RWPE2 (cell line): ENCODE measurements around the gene RBMS3.

Experiments
- ATAC-seq: fragments of 200-7000 bp; cut with Tn5 transposase; 3 replicates; pipeline ENCODE4 v1.9.1; 2021; ENCODE audit warnings: low read depth
- DNase-seq: peaks from one replicate; pipeline ENCODE4 v3.0.0-alpha.2; 2020; ENCODE audit warnings: low spot score
- H3K27ac ChIP-seq: fragments of 450-650 bp; 2 replicates; pipeline ENCODE4 v1.5.1; 2017; ENCODE audit warnings: mild to moderate bottlenecking; ENCODE audit not compliant: poor library complexity, severe bottlenecking
- H3K27me3 ChIP-seq: fragments of 250-450 bp; sonication (Bioruptor Pico); 2 replicates; pipeline ENCODE4 v1.5.1; 2021; ENCODE audit warnings: mild to moderate bottlenecking, moderate library complexity; ENCODE audit not compliant: insufficient read depth, poor library complexity, severe bottlenecking
- H3K36me3 ChIP-seq: fragments of 250-450 bp; sonication (Bioruptor Pico); 2 replicates; pipeline ENCODE4 v1.5.1; 2020; ENCODE audit warnings: low read depth, mild to moderate bottlenecking, moderate library complexity
- H3K4me1 ChIP-seq: fragments of 250-450 bp; sonication (Bioruptor Pico); 2 replicates; pipeline ENCODE4 v1.5.1; 2021; ENCODE audit warnings: mild to moderate bottlenecking, moderate library complexity; ENCODE audit not compliant: insufficient read depth, poor library complexity, severe bottlenecking
- H3K4me3 ChIP-seq: fragments of 250-450 bp; sonication (Bioruptor Pico); 2 replicates; pipeline ENCODE4 v1.5.1; 2021; ENCODE audit warnings: mild to moderate bottlenecking, moderate library complexity; ENCODE audit not compliant: severe bottlenecking
- H3K9me3 ChIP-seq: fragments of 250-450 bp; sonication (Bioruptor Pico); 2 replicates; pipeline ENCODE4 v1.5.1; 2021; ENCODE audit warnings: mild to moderate bottlenecking, moderate library complexity; ENCODE audit not compliant: severe bottlenecking
- TF ChIP-seq, protein P1 (sequence below): fragments of 450-650 bp; IDR thresholded peaks from one replicate; pipeline ENCODE4 v1.5.1; 2017; ENCODE audit warnings: mild to moderate bottlenecking, moderate library complexity; ENCODE audit not compliant: poor library complexity, severe bottlenecking

The RBMS3 gene

GRCh38 chr3:29701326-29701983, 420.6 kb downstream of the RBMS3 start:
- DNase-seq (peak; percentile 48), ATAC-seq (no peak)
- Histone ChIP-seq H3K4me1 (peaks cover 10% of the 10 kb centered on the region), H3K36me3 (peaks cover 5% of the 10 kb centered on the region; the same call in 1 of the 2 replicates), H3K4me3 (no peak overlapping the region), H3K9me3 (no peaks in the 10 kb centered on the region), H3K27me3 (no peaks in the 10 kb centered on the region), H3K27ac (no peak overlapping the region)
- TF ChIP-seq, protein P1, sequence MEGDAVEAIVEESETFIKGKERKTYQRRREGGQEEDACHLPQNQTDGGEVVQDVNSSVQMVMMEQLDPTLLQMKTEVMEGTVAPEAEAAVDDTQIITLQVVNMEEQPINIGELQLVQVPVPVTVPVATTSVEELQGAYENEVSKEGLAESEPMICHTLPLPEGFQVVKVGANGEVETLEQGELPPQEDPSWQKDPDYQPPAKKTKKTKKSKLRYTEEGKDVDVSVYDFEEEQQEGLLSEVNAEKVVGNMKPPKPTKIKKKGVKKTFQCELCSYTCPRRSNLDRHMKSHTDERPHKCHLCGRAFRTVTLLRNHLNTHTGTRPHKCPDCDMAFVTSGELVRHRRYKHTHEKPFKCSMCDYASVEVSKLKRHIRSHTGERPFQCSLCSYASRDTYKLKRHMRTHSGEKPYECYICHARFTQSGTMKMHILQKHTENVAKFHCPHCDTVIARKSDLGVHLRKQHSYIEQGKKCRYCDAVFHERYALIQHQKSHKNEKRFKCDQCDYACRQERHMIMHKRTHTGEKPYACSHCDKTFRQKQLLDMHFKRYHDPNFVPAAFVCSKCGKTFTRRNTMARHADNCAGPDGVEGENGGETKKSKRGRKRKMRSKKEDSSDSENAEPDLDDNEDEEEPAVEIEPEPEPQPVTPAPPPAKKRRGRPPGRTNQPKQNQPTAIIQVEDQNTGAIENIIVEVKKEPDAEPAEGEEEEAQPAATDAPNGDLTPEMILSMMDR, result no peak

GRCh38 chr3:29705906-29706844, 425.3 kb downstream of the RBMS3 start:
- ATAC-seq, result no peak
- no peak overlapping the region for H3K27ac ChIP-seq
- no peak for DNase-seq
- no peaks in the 10 kb centered on the region for H3K4me1 ChIP-seq
- H3K9me3 ChIP-seq, result no peaks in the 10 kb centered on the region
- no peaks in the 10 kb centered on the region for H3K36me3 ChIP-seq
- TF ChIP-seq, protein P1, result no peak
- no peak overlapping the region for H3K4me3 ChIP-seq
- H3K27me3 ChIP-seq, result no peaks in the 10 kb centered on the region

- no peak for DNase-seq
- H3K36me3 ChIP-seq, result no peaks in the 10 kb centered on the region
- no peak for ATAC-seq
- no peak overlapping the region for H3K27ac ChIP-seq
- no peaks in the 10 kb centered on the region for H3K9me3 ChIP-seq
- H3K4me3 ChIP-seq, result no peak overlapping the region
- H3K27me3 ChIP-seq, result no peaks in the 10 kb centered on the region
- no peaks in the 10 kb centered on the region for H3K4me1 ChIP-seq
- TF ChIP-seq, protein P1, result no peak
Observed at GRCh38 chr3:29708884-29709283, 428.0 kb downstream of the RBMS3 start.

DNA sequence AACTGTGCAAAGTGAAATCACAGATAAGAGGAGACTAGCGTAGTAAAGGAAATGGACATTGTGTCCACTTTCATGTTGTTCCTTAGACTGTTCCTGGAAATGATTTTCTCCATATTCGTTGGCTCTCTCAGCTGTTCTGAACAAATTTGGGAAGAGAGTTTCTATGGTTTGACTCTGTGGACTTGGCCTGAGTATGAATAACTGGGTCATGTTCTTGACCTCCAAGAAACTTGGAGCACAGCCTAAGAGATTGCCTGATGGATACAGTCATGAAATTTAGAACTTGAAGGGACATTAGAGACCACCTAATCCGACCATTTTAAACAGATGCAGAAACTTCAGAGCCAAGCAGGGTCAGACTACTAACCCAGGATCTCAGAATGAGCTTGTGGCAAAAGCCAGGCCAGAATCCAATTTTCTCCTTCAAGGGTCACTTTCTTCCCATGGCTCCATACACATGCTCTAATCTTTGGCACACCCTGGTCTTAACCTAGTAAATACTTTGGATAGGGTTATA, 430.4 kb downstream of the RBMS3 start:
- Histone ChIP-seq H3K9me3 (no peaks in the 10 kb centered on the region), H3K36me3 (no peaks in the 10 kb centered on the region), H3K4me3 (no peak overlapping the region), H3K4me1 (no peaks in the 10 kb centered on the region), H3K27ac (no peak overlapping the region), H3K27me3 (no peaks in the 10 kb centered on the region)
- DNase-seq (no peak), ATAC-seq (no peak)
- TF ChIP-seq, protein P1, result no peak
